Right ventricle myocardium inferior (tissue), 1 donor: Measurements from ENCODE around the gene UBE2QL1. TPM values are rescaled to one million over a fixed set of nuclear protein-coding genes. Genes with fewer than 3 reads are reported as not detected.

Experiments used
- ATAC-seq: fragments of 200-7000 bp; cut with Tn5 transposase; one replicate; pipeline ENCODE4 v1.9.1; 2020; ENCODE audit warnings: mild to moderate bottlenecking, moderate library complexity
- DNase-seq: peaks from one replicate; pipeline ENCODE4 v3.0.0; 2021; ENCODE audit errors: missing footprints
- intact Hi-C: fragments of 100-400 bp; cut with DNase I; formaldehyde crosslinking; loops from one replicate; pipeline ENCODE4 v1.11.0; 2022
- total RNA-seq: library from RNA; stranded (reverse); fragmentation: NEBNext Ultra II Directional; extraction: Animal tissue kit (Norgen Biotek cat#: 25700); gene quantifications from one replicate; pipeline ENCODE4 v1.2.1, GENCODE V29; 2021
- donor health status: DM: no; HTN: yes; CAD: no; lungs with severe emphysema.

The UBE2QL1 gene
- total RNA-seq, 1 donor from 2014 or later = 21.9 TPM

- intact Hi-C loops = no loop called here
- ATAC-seq (no peak), DNase-seq (no peak)
Measured at GRCh38 chr5:6488021-6488420, 39.4 kb downstream of the UBE2QL1 start.

- DNase-seq (no peak), ATAC-seq (no peak)
- intact Hi-C loops = no loop called here
Measured at GRCh38 chr5:6489643-6490185, 41.1 kb downstream of the UBE2QL1 start.

GRCh38 chr5:6490246-6490645 is 41.6 kb downstream of the UBE2QL1 start:
- intact Hi-C loops = no loop called here
- DNase-seq (no peak), ATAC-seq (peak; percentile 49)

- ATAC-seq (no peak), DNase-seq (no peak)
- intact Hi-C loops = no loop called here
Measured at GRCh38 chr5:6490693-6491092, 42.0 kb downstream of the UBE2QL1 start.

- ATAC-seq (no peak), DNase-seq (no peak)
- intact Hi-C loops = no loop called here
Measured at GRCh38 chr5:6491196-6491918, 42.7 kb downstream of the UBE2QL1 start.

- no peak for DNase-seq
- no peak for ATAC-seq
- intact Hi-C loops = no loop called here
Measured at GRCh38 chr5:6491919-6492290, 43.2 kb downstream of the UBE2QL1 start.

- no peak for ATAC-seq
- intact Hi-C loops = no loop called here
Measured at GRCh38 chr5:6492934-6493333, 44.3 kb downstream of the UBE2QL1 start.

GRCh38 chr5:6493681-6494454 is 45.2 kb downstream of the UBE2QL1 start:
- ATAC-seq (no peak), DNase-seq (no peak)
- intact Hi-C loops = no loop called here

More at GRCh38 chr5:6492934-6493333, 44.3 kb downstream of the UBE2QL1 start:
- no peak for DNase-seq

- intact Hi-C loops = no loop called here
- no peak for ATAC-seq
- DNase-seq = no peak
Measured at GRCh38 chr5:6494939-6495338, 46.3 kb downstream of the UBE2QL1 start.

GRCh38 chr5:6495433-6496206 is 47.0 kb downstream of the UBE2QL1 start:
- intact Hi-C loops = no loop called here
- DNase-seq = no peak
- ATAC-seq = no peak

- intact Hi-C loops = no loop called here
- DNase-seq (no peak), ATAC-seq (no peak)
Measured at GRCh38 chr5:6496207-6496584, 47.5 kb downstream of the UBE2QL1 start.

GRCh38 chr5:6496636-6497035 is 48.0 kb downstream of the UBE2QL1 start:
- no peak for ATAC-seq

GRCh38 chr5:6497262-6497661 is 48.6 kb downstream of the UBE2QL1 start:
- ATAC-seq = no peak
- DNase-seq = no peak
- intact Hi-C loops = no loop called here

More at GRCh38 chr5:6496636-6497035, 48.0 kb downstream of the UBE2QL1 start:
- intact Hi-C loops = no loop called here
- no peak for DNase-seq

GRCh38 chr5:6498968-6499367 is 50.3 kb downstream of the UBE2QL1 start:
- DNase-seq (no peak), ATAC-seq (no peak)
- intact Hi-C loops = no loop called here

- no peak for ATAC-seq
- intact Hi-C loops = no loop called here
- no peak for DNase-seq
Measured at GRCh38 chr5:6501701-6502100, 53.0 kb downstream of the UBE2QL1 start.

GRCh38 chr5:6502421-6502820 is 53.8 kb downstream of the UBE2QL1 start:
- ATAC-seq (no peak), DNase-seq (no peak)
- intact Hi-C loops = no loop called here

GRCh38 chr5:6503342-6503741 is 54.7 kb downstream of the UBE2QL1 start:
- ATAC-seq (no peak), DNase-seq (no peak)
- intact Hi-C loops = no loop called here

GRCh38 chr5:6504677-6505415 is 56.2 kb downstream of the UBE2QL1 start:
- intact Hi-C loops = no loop called here
- no peak for ATAC-seq
- no peak for DNase-seq

- no peak for ATAC-seq
- DNase-seq = no peak
- intact Hi-C loops = no loop called here
Measured at GRCh38 chr5:6505416-6505755, 56.7 kb downstream of the UBE2QL1 start.
